Omental fat pad (tissue), 4 donors: ENCODE data around the gene TBX18. TPM values are rescaled to one million over a fixed set of nuclear protein-coding genes. Genes with fewer than 3 reads are reported as not detected.
A peak's percentile ranks its signal among the peaks of the same experiment; 100 is the strongest.

Source experiments
- ATAC-seq: fragments of 150-250 bp; one replicate; pipeline ENCODE4 v1.9.1; 2016; ENCODE audit warnings: mild to moderate bottlenecking, moderate library complexity; ENCODE audit not compliant: low FRiP score
- DNase-seq: peaks from one replicate; pipeline ENCODE4 v3.0.0-alpha.2; 2019; ENCODE audit warnings: low spot score
- total RNA-seq, 4 donors: library from RNA; depleted of rRNA; stranded (reverse); fragments of >200 nt; gene quantifications; one replicate each; pipeline ENCODE4 v1.1.0, GENCODE V29; 2016
- TF ChIP-seq, protein P1 (sequence below), 3 donors: fragments of 450-650 bp; IDR thresholded peaks; one replicate each; pipeline ENCODE4 v1.5.1; 2016 to 2017; ENCODE audit warnings: antibody characterized with exemption in 3 of 3, mild to moderate bottlenecking in 3 of 3, moderate library complexity in 2 of 3

The TBX18 gene
- total RNA-seq, 4 donors from 2014 or later: 2.3 to 6.4 (median 4.6) TPM

GRCh38 chr6:84773431-84774156 is 9.2 kb upstream of the TBX18 start:
- ATAC-seq (peak; percentile 35), DNase-seq (no peak)
- TF ChIP-seq, protein P1, sequence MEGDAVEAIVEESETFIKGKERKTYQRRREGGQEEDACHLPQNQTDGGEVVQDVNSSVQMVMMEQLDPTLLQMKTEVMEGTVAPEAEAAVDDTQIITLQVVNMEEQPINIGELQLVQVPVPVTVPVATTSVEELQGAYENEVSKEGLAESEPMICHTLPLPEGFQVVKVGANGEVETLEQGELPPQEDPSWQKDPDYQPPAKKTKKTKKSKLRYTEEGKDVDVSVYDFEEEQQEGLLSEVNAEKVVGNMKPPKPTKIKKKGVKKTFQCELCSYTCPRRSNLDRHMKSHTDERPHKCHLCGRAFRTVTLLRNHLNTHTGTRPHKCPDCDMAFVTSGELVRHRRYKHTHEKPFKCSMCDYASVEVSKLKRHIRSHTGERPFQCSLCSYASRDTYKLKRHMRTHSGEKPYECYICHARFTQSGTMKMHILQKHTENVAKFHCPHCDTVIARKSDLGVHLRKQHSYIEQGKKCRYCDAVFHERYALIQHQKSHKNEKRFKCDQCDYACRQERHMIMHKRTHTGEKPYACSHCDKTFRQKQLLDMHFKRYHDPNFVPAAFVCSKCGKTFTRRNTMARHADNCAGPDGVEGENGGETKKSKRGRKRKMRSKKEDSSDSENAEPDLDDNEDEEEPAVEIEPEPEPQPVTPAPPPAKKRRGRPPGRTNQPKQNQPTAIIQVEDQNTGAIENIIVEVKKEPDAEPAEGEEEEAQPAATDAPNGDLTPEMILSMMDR (IDR thresholded peaks at IDR 0.05): no peak

GRCh38 chr6:84773133-84773430 is 8.7 kb upstream of the TBX18 start:
- DNase-seq: no peak
- TF ChIP-seq, protein P1 (IDR thresholded peaks at IDR 0.05): no peak
- no peak for ATAC-seq

- ATAC-seq: no peak
- TF ChIP-seq, protein P1 (IDR thresholded peaks at IDR 0.05): no peak
Observed at GRCh38 chr6:84772428-84773132, 8.2 kb upstream of the TBX18 start.

DNA sequence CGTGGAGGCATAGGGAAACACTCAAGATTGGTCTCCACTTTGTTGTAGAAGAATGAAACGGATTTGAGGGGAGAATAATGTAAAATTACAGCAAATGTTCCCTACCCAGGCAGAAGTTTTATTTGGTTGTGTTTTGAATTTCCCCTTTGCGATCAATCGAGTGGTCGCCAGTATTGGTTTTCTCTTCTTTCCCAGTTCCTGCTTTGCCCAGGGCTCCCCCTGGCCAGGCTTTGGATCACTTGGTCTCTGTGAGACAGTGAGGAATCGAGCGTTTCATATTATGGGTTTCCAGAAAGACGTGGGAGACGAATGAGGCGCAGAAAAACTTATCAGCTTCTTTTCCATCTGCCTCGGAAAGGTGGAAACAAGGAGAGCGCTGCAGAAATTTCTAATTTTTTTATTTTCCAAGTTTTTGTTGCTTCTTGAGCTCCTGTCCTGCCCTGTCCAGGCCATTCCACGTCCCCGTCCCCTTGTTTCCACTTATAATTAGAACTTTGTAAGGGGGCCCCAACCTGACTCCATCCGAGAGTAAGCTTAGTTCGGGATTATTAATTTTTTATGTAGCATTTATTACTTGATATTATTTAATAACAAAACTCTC is 7.5 kb upstream of the TBX18 start:
- no peak for DNase-seq

More at GRCh38 chr6:84772428-84773132, 8.2 kb upstream of the TBX18 start:
- DNase-seq: no peak

GRCh38 chr6:84771125-84771755 is 6.8 kb upstream of the TBX18 start:
- TF ChIP-seq, protein P1 (IDR thresholded peaks at IDR 0.05): no peak
- no peak for ATAC-seq
- DNase-seq: no peak

More for the DNA sequence above, 7.5 kb upstream of the TBX18 start:
- ATAC-seq: no peak
- TF ChIP-seq, protein P1 (IDR thresholded peaks at IDR 0.05): no peak

GRCh38 chr6:84770521-84770920 is 6.1 kb upstream of the TBX18 start:
- DNase-seq (no peak), ATAC-seq (no peak)
- TF ChIP-seq, protein P1 (IDR thresholded peaks at IDR 0.05): no peak
